Left lung (tissue), 10 donors: ENCODE results near the gene MICAL1. TPM values are rescaled to one million over a fixed set of nuclear protein-coding genes. Genes with fewer than 3 reads are reported as not detected.

Experiments
- ATAC-seq: fragments of 200-7000 bp; cut with Tn5 transposase; one replicate; pipeline ENCODE4 v1.9.1; 2020; ENCODE audit warnings: moderate library complexity
- DNase-seq, 4 donors: peaks; one replicate each; pipeline ENCODE4 v3.0.0-alpha.2; 2013 to 2020
- H3K27ac ChIP-seq, 2 donors: fragments of 200-600 bp; sonication (generic) in 1 of 2; one replicate each; pipeline versions ENCODE4 v1.5.0 to v1.8.0; 2020 to 2021
- H3K27me3 ChIP-seq, 2 donors: fragments of 200-600 bp; sonication (generic) in 1 of 2; one replicate each; pipeline versions ENCODE4 v1.5.0 to v1.8.0; 2020 to 2021
- H3K36me3 ChIP-seq, 2 donors: fragments of 200-600 bp; sonication (generic) in 1 of 2; one replicate each; pipeline versions ENCODE4 v1.5.0 to v1.8.0; 2020 to 2021
- H3K4me1 ChIP-seq, 2 donors: fragments of 200-600 bp; one replicate each; pipeline ENCODE4 v1.8.0; 2021
- H3K4me3 ChIP-seq, 2 donors: fragments of 200-600 bp; sonication (generic) in 1 of 2; one replicate each; pipeline versions ENCODE4 v1.5.0 to v1.8.0; 2020 to 2021; ENCODE audit warnings: mild to moderate bottlenecking in 1 of 2
- H3K9me3 ChIP-seq, 2 donors: fragments of 200-600 bp; sonication (generic) in 1 of 2; one replicate each; pipeline versions ENCODE4 v1.5.0 to v1.8.0; 2020 to 2021
- CTCF ChIP-seq, 2 donors: fragments of 200-600 bp; sonication (generic) in 1 of 2; IDR thresholded peaks; one replicate each; pipeline versions ENCODE4 v1.5.0 to v1.8.0; 2021; ENCODE audit warnings: antibody characterized with exemption in 2 of 2
- intact Hi-C, 2 donors: fragments of 100-400 bp; cut with DNase I; formaldehyde crosslinking; loops; one replicate each; pipeline versions ENCODE4 v1.11.2 to v1.14.2; 2022
- polyA plus RNA-seq, 6 donors: library from polyadenylated mRNA; unstranded; fragments of 120-200 nt; gene quantifications; one replicate each; pipeline ENCODE4 v1.2.1, GENCODE V29; 2013; ENCODE audit not compliant: insufficient read length in 6 of 6
- total RNA-seq, 2 donors: library from RNA; stranded (reverse); fragmentation: NEBNext Ultra II Directional; extraction: Animal tissue kit (Norgen Biotek cat#: 25700); gene quantifications; one replicate each; pipeline ENCODE4 v1.2.1, GENCODE V29; 2021
- donor health status: DM: no; HTN: yes; CAD: no.
- donor health status: DM: no; HTN: no; CAD: no.

MICAL1 gene
- total and polyA plus RNA-seq, 8 donors: 55.7 to 70.9 (median 60.5) TPM

- Histone ChIP-seq H3K27ac (no peak overlapping the region), H3K27me3 (no peaks in the 10 kb centered on the region), H3K4me1 (no peaks in the 10 kb centered on the region), H3K36me3 (no peaks in the 10 kb centered on the region), H3K4me3 (no peak overlapping the region), H3K9me3 (no peaks in the 10 kb centered on the region)
- intact Hi-C loops: no loop called here
- no peak for ATAC-seq
- no peak for TF ChIP-seq CTCF (IDR thresholded peaks at IDR 0.05)
- DNase-seq: no peak
These were observed 34.4 kb downstream of the MICAL1 start for GRCh38 chr6:109421184-109421583.

GRCh38 chr6:109420751-109421150 lies 34.8 kb downstream of the MICAL1 start:
- Histone ChIP-seq H3K27ac (no peak overlapping the region), H3K36me3 (no peaks in the 10 kb centered on the region), H3K4me3 (no peak overlapping the region), H3K4me1 (no peaks in the 10 kb centered on the region), H3K27me3 (no peaks in the 10 kb centered on the region), H3K9me3 (no peaks in the 10 kb centered on the region)
- ATAC-seq: no peak
- no peak for DNase-seq
- intact Hi-C loops: no loop called here
- TF ChIP-seq CTCF (IDR thresholded peaks at IDR 0.05): no peak

GRCh38 chr6:109417646-109418045 lies 37.9 kb downstream of the MICAL1 start:
- ATAC-seq: no peak
- no peaks in the 10 kb centered on the region for H3K36me3 ChIP-seq
- H3K27me3 ChIP-seq: no peaks in the 10 kb centered on the region
- no peaks in the 10 kb centered on the region for H3K9me3 ChIP-seq
- H3K4me3 ChIP-seq: no peak overlapping the region
- no peak for TF ChIP-seq CTCF (IDR thresholded peaks at IDR 0.05)
- no peak for DNase-seq
- H3K27ac ChIP-seq: no peak overlapping the region
- intact Hi-C loops: no loop called here
- H3K4me1 ChIP-seq: no peaks in the 10 kb centered on the region

DNA sequence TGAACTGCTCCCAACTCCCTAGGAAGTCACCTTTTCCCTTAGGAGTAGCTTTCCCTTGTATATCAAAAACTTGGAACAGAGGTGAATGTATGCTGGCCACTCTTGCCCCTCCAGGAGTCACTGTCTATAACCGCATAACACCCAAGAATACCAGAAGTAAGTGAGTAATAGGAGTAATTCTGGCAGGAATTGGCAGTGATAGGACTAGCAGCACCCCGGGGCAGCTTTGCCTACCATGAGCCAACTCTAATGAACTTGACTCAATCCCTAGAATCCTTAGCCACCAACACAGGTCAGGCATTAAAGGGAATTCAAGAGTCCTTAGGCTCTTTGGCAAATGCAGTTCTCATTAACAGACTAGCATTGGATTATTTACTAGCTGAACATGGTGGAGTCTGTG lies 44.5 kb downstream of the MICAL1 start:
- no peaks in the 10 kb centered on the region for H3K36me3 ChIP-seq
- peaks cover 0 to 2% of the 10 kb centered on the region in 2 donors for H3K4me1 ChIP-seq
- H3K9me3 ChIP-seq: no peaks in the 10 kb centered on the region
- ATAC-seq (no peak), DNase-seq (no peak)
- TF ChIP-seq CTCF (IDR thresholded peaks at IDR 0.05): no peak
- intact Hi-C loops: no loop called here
- no peaks in the 10 kb centered on the region for H3K27me3 ChIP-seq
- H3K4me3 ChIP-seq: no peak overlapping the region
- no peak overlapping the region for H3K27ac ChIP-seq

- intact Hi-C loops: no loop called here
- Histone ChIP-seq H3K4me1 (peaks cover 0 to 2% of the 10 kb centered on the region in 2 donors), H3K9me3 (no peaks in the 10 kb centered on the region), H3K36me3 (no peaks in the 10 kb centered on the region), H3K27me3 (no peaks in the 10 kb centered on the region), H3K4me3 (no peak overlapping the region), H3K27ac (no peak overlapping the region)
- DNase-seq (no peak), ATAC-seq (peak; percentile 44)
- no peak for TF ChIP-seq CTCF (IDR thresholded peaks at IDR 0.05)
These were observed 49.4 kb downstream of the MICAL1 start for GRCh38 chr6:109406196-109406595.
